Measurements from ENCODE around the gene RTL1.

Gene RTL1

DNA sequence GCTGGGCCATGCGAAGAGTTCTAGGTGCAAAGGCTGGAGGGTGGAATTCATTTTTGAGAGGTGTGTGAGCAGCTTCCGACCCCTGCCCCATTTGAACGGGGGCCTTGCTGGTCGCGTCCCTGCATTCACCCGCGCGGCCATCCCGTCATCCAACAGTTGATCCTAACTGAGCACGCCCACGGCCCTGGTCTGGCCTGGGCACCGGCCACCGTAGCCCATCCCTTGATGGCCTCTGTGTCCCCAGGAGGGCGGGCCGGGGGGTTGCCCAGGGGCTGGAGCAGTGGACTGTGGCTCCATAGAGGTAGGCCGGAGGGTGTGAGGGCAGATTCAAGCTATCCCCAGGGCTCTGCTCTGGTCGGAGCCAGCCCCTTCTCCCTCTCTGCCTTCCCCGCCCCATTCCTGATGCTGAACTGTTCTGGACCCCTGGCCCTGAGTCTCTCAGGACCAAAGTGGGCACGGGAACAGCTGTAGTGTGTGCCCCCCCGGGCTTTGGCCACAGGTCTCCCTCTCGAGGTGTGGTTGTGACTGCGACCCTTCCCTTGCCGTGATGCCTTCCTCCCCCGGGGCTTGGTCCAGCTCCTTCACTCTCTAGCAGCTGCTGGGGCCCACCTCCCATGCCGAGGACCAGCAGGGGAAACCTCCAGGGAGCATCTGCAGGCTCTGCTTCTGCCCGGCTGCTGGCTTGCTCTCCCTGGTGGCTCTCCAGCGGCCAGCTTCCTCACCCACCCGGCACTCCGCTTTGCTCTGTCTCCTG, 68.6 kb downstream of the RTL1 start:
- DNase-seq (ENCODE audit: low read depth, low spot score) = no peak

DNA sequence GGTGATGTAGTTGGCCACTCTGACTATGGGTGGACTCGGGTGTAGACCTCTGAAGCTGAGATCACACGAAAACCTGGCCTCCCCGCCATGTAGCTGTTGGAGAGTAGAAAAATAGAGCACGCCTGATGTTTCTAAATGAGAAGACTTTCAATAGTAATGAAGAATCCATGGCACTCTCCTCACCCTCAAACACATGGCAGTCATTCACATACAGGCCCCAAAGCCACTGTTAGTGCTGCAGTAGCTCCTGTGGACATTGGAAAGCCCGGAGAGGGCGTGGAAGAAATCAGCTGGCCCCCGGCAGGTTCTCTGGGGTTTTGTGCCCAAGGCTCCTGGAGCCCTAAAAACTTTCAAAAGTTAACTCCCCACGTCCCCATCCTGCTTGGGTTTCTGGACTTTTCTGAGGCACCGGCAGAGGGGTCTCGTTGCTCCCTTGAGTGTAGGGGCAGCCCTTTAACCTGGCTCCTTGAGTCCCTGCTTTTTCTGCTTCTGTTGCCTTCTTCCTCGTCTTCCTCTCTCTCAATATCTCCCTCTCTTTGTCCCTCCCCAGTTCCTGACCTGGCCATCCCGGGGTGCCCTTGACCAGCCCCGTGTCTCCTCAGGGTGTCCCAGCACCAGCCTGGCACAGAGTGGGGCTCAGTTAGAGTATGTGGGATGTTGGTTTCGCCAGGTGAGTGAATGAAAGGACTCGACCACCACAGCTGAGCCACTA, 69.3 kb downstream of the RTL1 start:
- no peak for DNase-seq (ENCODE audit: low read depth, low spot score)

DNA sequence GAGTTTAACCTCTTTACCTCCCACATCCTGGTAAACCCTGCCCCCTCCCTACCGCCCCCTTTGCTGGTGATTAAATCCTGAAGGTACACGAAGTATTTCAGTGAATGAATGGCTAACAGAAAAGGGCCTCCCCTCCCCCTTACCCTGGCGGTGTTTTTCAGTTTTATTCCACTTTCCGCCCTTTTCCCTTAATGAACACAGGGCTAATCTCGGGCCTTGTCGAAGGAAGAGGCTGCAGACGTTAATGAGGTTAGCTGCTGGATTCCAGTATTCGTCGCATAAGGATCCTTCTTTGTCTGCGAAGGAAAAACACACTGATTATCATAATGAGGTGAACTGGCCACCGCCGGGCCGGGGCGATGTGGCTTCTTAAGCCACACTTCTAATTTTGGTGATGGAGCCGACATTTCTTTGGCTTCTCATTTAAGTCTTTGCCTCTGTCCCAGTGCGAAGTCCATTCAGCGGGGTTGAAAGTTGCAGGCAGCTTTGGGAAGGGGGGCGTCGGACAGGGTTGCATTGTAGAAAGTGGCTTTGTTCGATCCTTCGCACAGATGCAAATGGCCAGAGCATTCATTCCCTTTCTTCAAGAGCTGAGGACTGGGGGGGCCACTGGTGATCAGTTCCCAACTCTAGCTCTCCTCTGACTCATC, 71.1 kb downstream of the RTL1 start:
- DNase-seq (ENCODE audit: low read depth, low spot score) = no peak

DNA sequence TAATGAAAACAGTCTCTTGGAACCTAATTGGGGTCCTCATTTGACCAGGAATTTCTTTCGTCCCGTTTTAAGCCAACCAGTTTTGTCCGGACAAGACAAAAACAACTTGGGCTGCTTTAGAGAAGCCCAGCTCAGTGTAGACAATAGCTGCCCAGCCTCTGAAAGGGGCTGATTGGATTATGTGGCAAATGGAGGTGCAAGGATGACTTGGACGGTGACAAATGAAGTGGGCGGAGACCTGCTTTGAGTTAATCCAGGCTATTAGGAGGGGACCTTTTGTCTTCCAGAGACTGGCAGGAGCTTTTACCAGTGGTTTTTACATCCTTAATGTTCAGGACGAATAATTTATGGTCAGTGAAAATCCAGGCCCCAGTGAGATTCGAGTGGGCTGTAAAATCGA, 72.8 kb downstream of the RTL1 start:
- no peak for DNase-seq (ENCODE audit: low read depth, low spot score)
